H9 (cell line): Measurements from ENCODE around the gene TRAF5. TPM values are rescaled to one million over a fixed set of nuclear protein-coding genes. Genes with fewer than 3 reads are reported as not detected.
A peak's percentile ranks its signal among the peaks of the same experiment; 100 is the strongest.

Experiments used
- DNase-seq: peaks from one replicate; pipeline ENCODE4 v3.0.0-alpha.2; 2017
- H2AFZ ChIP-seq: one replicate; pipeline ENCODE4 v1.6.1; 2013; ENCODE audit warnings: mild to moderate bottlenecking, low read length, control low read depth, moderate library complexity
- H2AK5ac ChIP-seq: 2 replicates; pipeline ENCODE4 v1.6.1; 2013; ENCODE audit warnings: low read length, control low read depth, mixed read lengths; ENCODE audit not compliant: insufficient read length
- H2BK120ac ChIP-seq: one replicate; pipeline ENCODE4 v1.6.1; 2013; ENCODE audit warnings: low read depth, mild to moderate bottlenecking, low read length, control low read depth, inconsistent platforms; ENCODE audit not compliant: poor library complexity, severe bottlenecking
- H2BK12ac ChIP-seq: 2 replicates; pipeline ENCODE4 v1.6.1; 2013; ENCODE audit warnings: low read length, control low read depth, mixed read lengths, low read depth; ENCODE audit not compliant: insufficient read length
- H2BK15ac ChIP-seq: 2 replicates; pipeline ENCODE4 v1.6.1; 2013; ENCODE audit warnings: low read depth, low read length, control low read depth
- H2BK20ac ChIP-seq: one replicate; pipeline ENCODE4 v1.6.1; 2013; ENCODE audit warnings: low read depth, mild to moderate bottlenecking, low read length, control low read depth, inconsistent platforms; ENCODE audit not compliant: poor library complexity, severe bottlenecking
- H2BK5ac ChIP-seq: 2 replicates; pipeline ENCODE4 v1.6.1; 2013; ENCODE audit warnings: low read length, control low read depth, mixed read lengths; ENCODE audit not compliant: insufficient read length
- H3K14ac ChIP-seq: 2 replicates; pipeline ENCODE4 v1.6.1; 2013; ENCODE audit warnings: low read length, control low read depth; ENCODE audit not compliant: insufficient read depth
- H3K18ac ChIP-seq: 2 replicates; pipeline ENCODE4 v1.6.1; 2013; ENCODE audit warnings: low read depth, mild to moderate bottlenecking, mixed read lengths, low read length, control low read depth; ENCODE audit not compliant: insufficient read length
- H3K23ac ChIP-seq: 2 replicates; pipeline ENCODE4 v1.6.1; 2013; ENCODE audit warnings: low read length, control low read depth, mixed read lengths, low read depth; ENCODE audit not compliant: insufficient read length
- H3K23me2 ChIP-seq: 2 replicates; pipeline ENCODE4 v1.6.1; 2013; ENCODE audit warnings: low read depth, mild to moderate bottlenecking, mixed read lengths, low read length, control low read depth; ENCODE audit not compliant: insufficient read length, poor library complexity, severe bottlenecking
- H3K27ac ChIP-seq: 2 replicates; pipeline ENCODE4 v1.5.1; 2013; ENCODE audit warnings: low read length, control low read depth, mixed read lengths, low read depth; ENCODE audit not compliant: insufficient read length
- H3K27me3 ChIP-seq: 2 replicates; pipeline ENCODE4 v1.6.1; 2013; ENCODE audit warnings: low read length, control low read depth, inconsistent platforms; ENCODE audit not compliant: insufficient read depth
- H3K4ac ChIP-seq: 2 replicates; pipeline ENCODE4 v1.6.1; 2013; ENCODE audit warnings: low read depth, mild to moderate bottlenecking, control low read depth, inconsistent platforms, low read length, moderate library complexity
- H3K4me1 ChIP-seq: 2 replicates; pipeline ENCODE4 v1.6.1; 2013; ENCODE audit warnings: low read length, control low read depth, inconsistent platforms; ENCODE audit not compliant: insufficient read depth
- H3K4me2 ChIP-seq: 2 replicates; pipeline ENCODE4 v1.6.1; 2013; ENCODE audit warnings: low read length, control low read depth, mixed read lengths; ENCODE audit not compliant: insufficient read length, insufficient read depth
- H3K56ac ChIP-seq: 2 replicates; pipeline ENCODE4 v1.6.1; 2013; ENCODE audit warnings: low read depth, mild to moderate bottlenecking, mixed read lengths, low read length, control low read depth; ENCODE audit not compliant: insufficient read length
- H3K79me1 ChIP-seq: 2 replicates; pipeline ENCODE4 v1.6.1; 2013; ENCODE audit warnings: low read depth, mild to moderate bottlenecking, moderate library complexity, low read length, control low read depth, inconsistent platforms; ENCODE audit not compliant: insufficient read depth, poor library complexity, severe bottlenecking
- H3K79me2 ChIP-seq: 2 replicates; pipeline ENCODE4 v1.6.1; 2013; ENCODE audit warnings: low read length, control low read depth, inconsistent platforms; ENCODE audit not compliant: insufficient read depth
- H3K9ac ChIP-seq: 2 replicates; pipeline ENCODE4 v1.6.1; 2013; ENCODE audit warnings: low read length, control low read depth, mixed read lengths; ENCODE audit not compliant: insufficient read length; ENCODE audit errors: extremely low read depth
- H3K9me3 ChIP-seq: one replicate; pipeline ENCODE4 v1.6.1; 2013; ENCODE audit warnings: low read depth, low read length, inconsistent platforms; ENCODE audit not compliant: control insufficient read depth
- H3T11ph ChIP-seq: one replicate; pipeline ENCODE4 v1.6.1; 2013; ENCODE audit warnings: mild to moderate bottlenecking, low read length, control low read depth, inconsistent platforms
- H4K20me1 ChIP-seq: one replicate; pipeline ENCODE4 v1.6.1; 2013; ENCODE audit not compliant: control insufficient read depth, insufficient read length, insufficient read depth
- H4K5ac ChIP-seq: 2 replicates; pipeline ENCODE4 v1.6.1; 2013; ENCODE audit warnings: low read depth, mild to moderate bottlenecking, mixed read lengths, low read length, control low read depth; ENCODE audit not compliant: insufficient read length
- H4K8ac ChIP-seq: replicated peaks from 2 replicates; pipeline ENCODE4 v1.6.1; 2013; ENCODE audit warnings: low read length, control low read depth, mixed read lengths, low read depth; ENCODE audit not compliant: insufficient read length
- H4K91ac ChIP-seq: 2 replicates; pipeline ENCODE4 v1.6.1; 2013; ENCODE audit warnings: low read depth, mild to moderate bottlenecking, moderate library complexity, mixed read lengths, low read length, control low read depth; ENCODE audit not compliant: insufficient read length
- H3K27ac Mint-ChIP-seq, 3 experiments: 2 replicates in 2 of 3; 3 replicates in 1 of 3; pipeline ENCODE4 v1.8.0; 2020 to 2021; ENCODE audit warnings: mixed read lengths in 3 of 3, mild to moderate bottlenecking in 1 of 3, moderate library complexity in 1 of 3
- H3K27me3 Mint-ChIP-seq: 2 replicates; pipeline ENCODE4 v1.8.0; 2021; ENCODE audit warnings: low read depth, mild to moderate bottlenecking, moderate library complexity, mixed read lengths
- H3K36me3 Mint-ChIP-seq, 3 experiments: 2 replicates in 2 of 3; 3 replicates in 1 of 3; pipeline ENCODE4 v1.8.0; 2020 to 2021; ENCODE audit warnings: low read depth in 3 of 3, mixed read lengths in 3 of 3; ENCODE audit not compliant: insufficient read depth in 1 of 3
- H3K4me1 Mint-ChIP-seq, 2 experiments: 2 replicates each; pipeline ENCODE4 v1.8.0; 2020; ENCODE audit warnings: mixed read lengths in 2 of 2
- H3K4me3 Mint-ChIP-seq, 2 experiments: 2 replicates in 1 of 2; 3 replicates in 1 of 2; pipeline ENCODE4 v1.8.0; 2020 to 2021; ENCODE audit warnings: mild to moderate bottlenecking in 2 of 2, mixed read lengths in 2 of 2, moderate library complexity in 1 of 2
- H3K9me3 Mint-ChIP-seq, 2 experiments: 2 replicates in 1 of 2; 3 replicates in 1 of 2; pipeline ENCODE4 v1.8.0; 2020; ENCODE audit warnings: mild to moderate bottlenecking in 2 of 2, mixed read lengths in 2 of 2, moderate library complexity in 1 of 2
- CTCF ChIP-seq: fragments of 200-600 bp; sonication (generic); conservative IDR thresholded peaks from 3 replicates; pipeline ENCODE4 v1.8.0; 2021; ENCODE audit warnings: antibody characterized with exemption, mild to moderate bottlenecking
- WGBS: extraction: QIAGEN DNeasy Blood & Tissue Kit; methylation state at CpG from one replicate; pipeline ENCODE4 v1.1.7; 2013; ENCODE audit warnings: missing lambda C conversion rate, low lambda C conversion rate, mixed read lengths; ENCODE audit not compliant: insufficient read length; ENCODE audit errors: extremely low coverage; 5-methylcytosine and 5-hydroxymethylcytosine counted together
- total RNA-seq: library from RNA; stranded (reverse); gene quantifications from 2 replicates; pipeline ENCODE4 v1.2.1, GENCODE V29; 2021

Gene TRAF5
- total RNA-seq, 1 experiment from 2014 or later = 19.1 TPM

DNA sequence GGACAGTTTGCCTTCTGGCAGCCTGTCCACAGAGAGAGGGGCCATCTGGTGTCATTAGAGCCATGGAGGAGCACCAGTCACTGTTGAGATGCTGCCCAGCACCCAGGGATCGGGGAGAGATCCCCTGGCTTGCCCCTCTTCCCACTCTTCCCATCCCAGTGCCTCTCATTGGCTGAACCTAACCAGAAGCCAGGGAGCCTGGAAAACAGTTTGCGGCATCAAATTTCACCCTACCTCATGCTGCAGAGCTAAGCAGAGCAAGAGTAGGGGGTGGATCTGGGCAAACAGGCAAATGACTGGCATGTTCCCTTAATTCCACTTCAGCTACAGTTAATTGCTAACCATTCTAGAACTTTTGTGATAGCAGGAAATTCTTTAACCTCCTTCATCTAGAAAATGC, 19.1 kb downstream of the TRAF5 start:
- H3K27me3 Mint-ChIP-seq = no peaks in the 10 kb centered on the region
- H3K4me1 ChIP-seq = peaks cover 6% of the 10 kb centered on the region; the same call in 1 of the 2 replicates
- H2AK5ac ChIP-seq = no peak overlapping the region
- H3K23me2 ChIP-seq = no peaks in the 10 kb centered on the region
- H3K18ac ChIP-seq = no peak overlapping the region
- H3K27ac ChIP-seq = no peak overlapping the region
- peaks cover 2% of the 10 kb centered on the region for H3K79me1 ChIP-seq
- H3K4me3 Mint-ChIP-seq = peak overlapping the region in 1 of 2 experiments; percentile 21; a peak in 1 of 5 replicates
- H3K4ac ChIP-seq = no peak overlapping the region
- H2BK120ac ChIP-seq = no peak overlapping the region
- H3T11ph ChIP-seq = no peak overlapping the region
- H2BK5ac ChIP-seq = no peak overlapping the region
- no peak overlapping the region for H2BK15ac ChIP-seq
- peaks cover 12 to 16% of the 10 kb centered on the region in 2 experiments for H3K4me1 Mint-ChIP-seq
- no peak overlapping the region for H3K9ac ChIP-seq
- H2BK12ac ChIP-seq = no peak overlapping the region
- no peaks in the 10 kb centered on the region for H3K27me3 ChIP-seq
- no peaks in the 10 kb centered on the region for H3K79me2 ChIP-seq
- H3K27ac Mint-ChIP-seq = peak overlapping the region in 2 of 3 experiments; percentile 25 to 81; a peak in 2 of 7 replicates
- TF ChIP-seq CTCF = no peak
- H3K4me2 ChIP-seq = no peak overlapping the region
- H3K14ac ChIP-seq = no peak overlapping the region
- H3K23ac ChIP-seq = no peak overlapping the region
- WGBS = no CpG with 5 or more reads among the region's 2 CpGs
- H2AFZ ChIP-seq = no peak overlapping the region
- no peaks in the 10 kb centered on the region for H3K9me3 ChIP-seq
- no peaks in the 10 kb centered on the region for H4K20me1 ChIP-seq
- no peak overlapping the region for H4K91ac ChIP-seq
- no peak overlapping the region for H4K5ac ChIP-seq
- peaks cover 3 to 4% (median 3%) of the 10 kb centered on the region in 3 experiments; a peak in 5 of 7 replicates for H3K36me3 Mint-ChIP-seq
- H3K9me3 Mint-ChIP-seq = no peaks in the 10 kb centered on the region; a peak in 1 of 5 replicates
- no peak overlapping the region for H2BK20ac ChIP-seq
- DNase-seq = peak; percentile 80
- no peak overlapping the region for H4K8ac ChIP-seq
- H3K56ac ChIP-seq = no peak overlapping the region
